K562 (cell line): ENCODE data around the gene PNKD. TPM values are rescaled to one million over a fixed set of nuclear protein-coding genes. Genes with fewer than 3 reads are reported as not detected.

ENCODE experiments used
- CEBPG ChIP-seq, 3 experiments: fragments of 200-800 bp in 1 of 3; sonication (Bioruptor generic) in 1 of 3; sonication (generic) in 1 of 3; formaldehyde crosslinking in 1 of 3; IDR thresholded peaks in 2 of 3; conservative IDR thresholded peaks in 1 of 3; 2 replicates each; pipeline versions ENCODE4 v1.6.1 to v1.8.0; 2016 to 2022; ENCODE audit warnings: missing compliant biosample characterization in 2 of 3, missing genetic modification characterization in 2 of 3, mild to moderate bottlenecking in 1 of 3, missing genetic modification reagents in 1 of 3
- FOSL1 ChIP-seq: fragments of 200-800 bp; sonication (Bioruptor generic); conservative IDR thresholded peaks from 2 replicates; pipeline ENCODE4 v1.6.1; 2016; ENCODE audit warnings: missing genetic modification characterization, missing compliant biosample characterization
- HMBOX1 ChIP-seq: sonication (generic); IDR thresholded peaks from 2 replicates; pipeline ENCODE4 v1.6.1; 2016
- RB1 ChIP-seq: fragments of 450-650 bp; IDR thresholded peaks from 2 replicates; pipeline ENCODE4 v1.6.1; 2017; ENCODE audit warnings: low read depth, mild to moderate bottlenecking
- SIN3A ChIP-seq, 2 experiments: fragments of 150-350 bp in 1 of 2; IDR thresholded peaks; 2 replicates each; pipeline ENCODE4 v1.6.1; 2011 to 2016; ENCODE audit warnings: borderline replicate concordance in 2 of 2, low read depth in 2 of 2, low read length in 2 of 2, mild to moderate bottlenecking in 2 of 2, moderate library complexity in 2 of 2; ENCODE audit not compliant: control insufficient read depth in 1 of 2
- SMC3 ChIP-seq: conservative IDR thresholded peaks from 2 replicates; pipeline ENCODE4 v1.6.1; 2011; ENCODE audit warnings: low read depth, low read length, improper control_type of control experiment; ENCODE audit not compliant: insufficient read depth
- SP1 ChIP-seq: sonication (generic); formaldehyde crosslinking; IDR thresholded peaks from 2 replicates; pipeline ENCODE4 v1.8.1; 2022; ENCODE audit warnings: mild to moderate bottlenecking, missing genetic modification reagents
- XRCC5 ChIP-seq: fragments of 200-400 bp; formaldehyde crosslinking; IDR thresholded peaks from 2 replicates; pipeline ENCODE4 v1.6.1; 2017; ENCODE audit warnings: low read depth, mild to moderate bottlenecking, low read length
- ZBTB40 ChIP-seq, 2 experiments: fragments of 450-650 bp in 1 of 2; sonication (generic) in 1 of 2; formaldehyde crosslinking in 1 of 2; IDR thresholded peaks; 2 replicates each; pipeline versions ENCODE4 v1.7.1 to v1.9.0; 2016 to 2022; ENCODE audit warnings: inconsistent platforms in 1 of 2, mild to moderate bottlenecking in 1 of 2, missing genetic modification reagents in 1 of 2
- ZNF239 ChIP-seq: fragments of 250-450 bp; sonication (Bioruptor Pico); IDR thresholded peaks from 2 replicates; pipeline ENCODE4 v1.4.0; 2020; ENCODE audit warnings: mild to moderate bottlenecking
- ZNF830 ChIP-seq: fragments of 250-450 bp; sonication (Bioruptor Pico); IDR thresholded peaks from 2 replicates; pipeline ENCODE4 v1.5.0; 2021; ENCODE audit warnings: mild to moderate bottlenecking
- polyA plus RNA-seq, 8 experiments: library from polyadenylated mRNA; depleted of rRNA in 4 of 8; stranded (reverse) in 5 of 8; unstranded in 3 of 8; fragments of >200 nt; fragmentation: Nextera tagmentation in 2 of 8; fragmentation: Illumina TruSeq in 1 of 8; extraction: Ambion mirVana in 2 of 8; extraction: Trizol in 1 of 8; gene quantifications; 2 replicates each; pipeline versions ENCODE4 v1.2.1 to v1.2.3, GENCODE V29; 2011 to 2014; ENCODE audit warnings: inconsistent platforms in 1 of 8, missing spikeins in 1 of 8
- total RNA-seq, 7 experiments: library from RNA; depleted of rRNA in 6 of 7; stranded (reverse); fragments of >200 nt in 6 of 7; fragmentation: Illumina TruSeq in 2 of 7; extraction: Trizol in 2 of 7; gene quantifications; 2 replicates each; pipeline versions ENCODE4 v1.2.1 to v1.2.3, GENCODE V29; 2011 to 2021; ENCODE audit warnings: low replicate concordance in 1 of 7

PNKD gene
- total and polyA plus RNA-seq, 9 of the 15 experiments (the other 6 are each of a cell fraction or from before 2014, with no cell fraction given) = 26.0 to 105 (median 60.1) TPM

- TF ChIP-seq HMBOX1 (peak; percentile 77), ZNF239 (CRISPR knock-in tag) (no peak), XRCC5 (peak; percentile 71; the same call in 1 of the 2 replicates), SIN3A (IDR thresholded peaks at IDR 0.05; ENCODE audit: borderline replicate concordance in 2 of 2, control insufficient read depth in 1 of 2, low read depth in 2 of 2, low read length in 2 of 2) (0 out of 4 replicates have a peak, but pooled peaks of 1 of the 2 experiments have one; percentile 47), FOSL1 (tag) (0 out of 2 replicates have a peak, but pooled peaks have one; percentile 14), RB1 (0 out of 2 replicates have a peak, but pooled peaks have one; percentile 31), SMC3 (peak; percentile 80), ZNF830 (no peak), SP1 (CRISPR knock-in tag) (peak; percentile 55; the same call in 1 of the 2 replicates), ZBTB40 (IDR thresholded peaks at IDR 0.05) (peak; percentile 93), ZBTB40 (CRISPR knock-in tag; IDR thresholded peaks at IDR 0.05) (peak; percentile 80), CEBPG (CRISPR knock-in tag; IDR thresholded peaks at IDR 0.05) (0 out of 2 replicates have a peak, but pooled peaks have one; percentile 17), CEBPG (tag; conservative IDR thresholded peaks at IDR 0.05 in 1 of 2, IDR thresholded peaks at IDR 0.05 in 1 of 2) (no peak)
Measured at GRCh38 chr2:218272531-218273212, 2.4 kb downstream of the PNKD start (continued).
